Breast epithelium (tissue), 4 donors: Measurements from ENCODE around the gene GPR17. TPM values are rescaled to one million over a fixed set of nuclear protein-coding genes. Genes with fewer than 3 reads are reported as not detected.

Source experiments
- DNase-seq, 2 donors: peaks; one replicate each; pipeline ENCODE4 v3.0.0-alpha.2; 2019; ENCODE audit warnings: low spot score in 2 of 2
- H3K27ac ChIP-seq, 2 donors: fragments of 200-600 bp; sonication (generic) in 1 of 2; one replicate each; pipeline ENCODE4 v1.5.1; 2016 to 2019; ENCODE audit warnings: mild to moderate bottlenecking in 1 of 2
- H3K27me3 ChIP-seq, 2 donors: fragments of 200-600 bp; sonication (generic) in 1 of 2; one replicate each; pipeline versions ENCODE4 v1.5.1 to v1.6.0; 2017 to 2019; ENCODE audit warnings: control low read depth in 1 of 2, mild to moderate bottlenecking in 1 of 2
- H3K36me3 ChIP-seq: fragments of 200-600 bp; one replicate; pipeline ENCODE4 v1.5.1; 2019
- H3K4me1 ChIP-seq, 2 donors: fragments of 200-600 bp; sonication (generic); one replicate each; pipeline ENCODE4 v1.5.1; 2016 to 2019; ENCODE audit warnings: control low read depth in 1 of 2
- H3K4me3 ChIP-seq, 3 donors: fragments of 200-600 bp; sonication (generic); 1 replicate in 2 of 3; 2 replicates in 1 of 3; pipeline ENCODE4 v1.5.1; 2016 to 2019; ENCODE audit warnings: mild to moderate bottlenecking in 3 of 3, moderate library complexity in 2 of 3
- H3K9me3 ChIP-seq, 2 donors: fragments of 200-600 bp; sonication (generic) in 1 of 2; one replicate each; pipeline ENCODE4 v1.5.1; 2016 to 2019; ENCODE audit warnings: control low read depth in 1 of 2
- CTCF ChIP-seq, 3 donors: fragments of 450-650 bp; IDR thresholded peaks; one replicate each; pipeline ENCODE4 v1.5.1; 2016 to 2017; ENCODE audit warnings: antibody characterized with exemption in 3 of 3, mild to moderate bottlenecking in 3 of 3, moderate library complexity in 3 of 3
- POLR2A ChIP-seq: fragments of 450-650 bp; IDR thresholded peaks from one replicate; pipeline ENCODE4 v1.6.1; 2016; ENCODE audit warnings: antibody characterized with exemption, mild to moderate bottlenecking, moderate library complexity
- POLR2AphosphoS5 ChIP-seq, 3 donors: sonication (generic); formaldehyde crosslinking; IDR thresholded peaks; one replicate each; pipeline ENCODE4 v1.6.1; 2017; ENCODE audit warnings: antibody characterized with exemption in 3 of 3
- intact Hi-C: fragments of 100-400 bp; cut with DNase I; formaldehyde crosslinking; loops from one replicate; pipeline ENCODE4 v1.15.1; 2023; ENCODE audit warnings: low total_unique reads
- total RNA-seq, 3 donors: library from RNA; depleted of rRNA; stranded (reverse); fragments of >200 nt; gene quantifications; one replicate each; pipeline ENCODE4 v1.1.0, GENCODE V29; 2016

The GPR17 gene
- total RNA-seq, 3 donors from 2014 or later, result not detected

GRCh38 chr2:127679680-127680361 is 33.9 kb downstream of the GPR17 start:
- peak in 1 of 2 donors; percentile 34 for DNase-seq
- intact Hi-C loops, result no loop called here
- Histone ChIP-seq H3K4me3 (no peak overlapping the region), H3K27me3 (peaks cover 0 to 2% of the 10 kb centered on the region in 2 donors), H3K4me1 (no peaks in the 10 kb centered on the region), H3K27ac (no peak overlapping the region), H3K9me3 (no peaks in the 10 kb centered on the region), H3K36me3 (no peaks in the 10 kb centered on the region)
- TF ChIP-seq CTCF (IDR thresholded peaks at IDR 0.05) (no peak), POLR2A (no peak), POLR2AphosphoS5 (IDR thresholded peaks at IDR 0.05) (no peak)

- Histone ChIP-seq H3K4me3 (peak overlapping the region in 2 of 3 donors; percentile 38 to 54), H3K27ac (peak overlapping the region in 1 of 2 donors; percentile 32), H3K36me3 (no peaks in the 10 kb centered on the region), H3K27me3 (no peaks in the 10 kb centered on the region), H3K4me1 (no peaks in the 10 kb centered on the region), H3K9me3 (no peaks in the 10 kb centered on the region)
- intact Hi-C loops, result no loop called here
- DNase-seq, result peak in 1 of 2 donors; percentile 19
- no peak for TF ChIP-seq POLR2AphosphoS5 (IDR thresholded peaks at IDR 0.05)
- no peak for TF ChIP-seq CTCF (IDR thresholded peaks at IDR 0.05)
These were observed 34.8 kb downstream of the GPR17 start for GRCh38 chr2:127680706-127681287.

- H3K9me3 ChIP-seq, result no peaks in the 10 kb centered on the region
- peak overlapping the region in 1 of 2 donors; percentile 32 for H3K27ac ChIP-seq
- no peak for TF ChIP-seq CTCF (IDR thresholded peaks at IDR 0.05)
- no peak for TF ChIP-seq POLR2A
- TF ChIP-seq POLR2AphosphoS5 (IDR thresholded peaks at IDR 0.05), result peak in 1 of 3 donors; percentile 13
- no peaks in the 10 kb centered on the region for H3K36me3 ChIP-seq
- DNase-seq, result peak in 1 of 2 donors; percentile 50
- intact Hi-C loops, result no loop called here
- H3K27me3 ChIP-seq, result no peaks in the 10 kb centered on the region
- no peaks in the 10 kb centered on the region for H3K4me1 ChIP-seq
- peak overlapping the region; percentile 22 to 54 (median 38) for H3K4me3 ChIP-seq
These were observed 35.4 kb downstream of the GPR17 start for GRCh38 chr2:127681288-127681804.

GRCh38 chr2:127681976-127682857 is 36.3 kb downstream of the GPR17 start:
- Histone ChIP-seq H3K9me3 (no peaks in the 10 kb centered on the region), H3K27ac (no peak overlapping the region), H3K36me3 (no peaks in the 10 kb centered on the region), H3K4me3 (no peak overlapping the region), H3K27me3 (no peaks in the 10 kb centered on the region), H3K4me1 (no peaks in the 10 kb centered on the region)
- intact Hi-C loops, result no loop called here
- TF ChIP-seq POLR2AphosphoS5 (IDR thresholded peaks at IDR 0.05) (no peak), POLR2A (no peak), CTCF (IDR thresholded peaks at IDR 0.05) (no peak)
- DNase-seq, result no peak
